GM21717 (cell line): ENCODE measurements around the gene FKBP1A.

ENCODE experiments used
- ATAC-seq: cut with Tn5 transposase; IDR thresholded peaks from one replicate; pipeline ENCODE4 v1.9.1; 2021; ENCODE audit warnings: mild to moderate bottlenecking, moderate library complexity; ENCODE audit not compliant: unreplicated experiment

The FKBP1A gene

DNA sequence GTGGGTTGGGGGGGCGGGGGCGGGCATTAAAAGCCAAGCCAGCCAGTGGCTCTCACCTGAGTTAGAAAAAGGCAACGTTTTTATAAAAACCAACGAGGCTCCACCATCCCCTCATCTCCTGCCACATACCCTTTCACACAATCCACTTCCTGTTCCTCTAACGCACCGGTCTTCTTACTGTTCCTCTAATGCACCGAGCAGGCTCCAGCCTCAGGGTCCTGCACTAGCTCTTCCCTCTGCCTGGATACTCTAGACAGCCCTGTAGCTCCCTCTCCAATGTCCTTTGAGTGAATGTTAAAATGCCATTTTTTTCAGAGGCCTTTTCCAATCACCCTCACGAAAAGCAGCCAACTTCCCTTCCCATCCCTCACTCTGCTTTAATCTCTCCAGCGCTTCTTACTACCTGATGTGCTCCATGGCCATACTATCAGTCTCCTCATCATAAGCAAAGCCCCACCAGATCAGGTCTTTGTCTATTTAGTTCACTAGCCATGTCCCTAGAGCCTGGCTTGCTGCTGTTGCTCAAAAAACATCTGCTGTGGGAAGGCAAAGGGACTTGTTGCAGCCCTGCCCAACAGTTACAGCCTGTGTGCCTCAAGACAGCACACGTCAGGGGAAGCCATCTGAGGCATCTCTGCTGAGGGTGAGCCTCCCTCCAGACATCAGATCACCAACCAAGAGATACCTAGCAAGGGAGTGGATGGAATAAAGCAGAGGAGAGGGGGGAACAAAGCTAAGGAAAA is 3.9 kb downstream of the FKBP1A start:
- no peak for ATAC-seq

DNA sequence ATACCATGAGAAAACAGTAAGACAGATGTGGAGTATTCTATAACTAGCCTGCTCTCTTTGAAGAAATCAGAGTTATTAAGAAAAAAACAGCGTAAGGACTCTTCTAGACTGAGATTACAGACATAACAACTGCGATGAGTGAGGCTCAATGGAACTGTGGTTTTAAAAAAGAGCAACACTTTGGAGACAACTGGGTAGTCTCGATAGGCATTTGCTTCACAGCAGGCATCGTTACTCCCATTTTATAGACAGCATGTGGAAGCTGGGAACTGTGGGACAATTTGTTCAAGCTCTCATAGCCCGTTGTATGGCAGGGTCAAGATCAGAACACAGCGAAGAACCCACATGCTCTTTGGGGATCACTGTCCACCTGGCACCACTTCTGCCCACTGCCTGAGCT is 4.6 kb downstream of the FKBP1A start:
- ATAC-seq = no peak

DNA sequence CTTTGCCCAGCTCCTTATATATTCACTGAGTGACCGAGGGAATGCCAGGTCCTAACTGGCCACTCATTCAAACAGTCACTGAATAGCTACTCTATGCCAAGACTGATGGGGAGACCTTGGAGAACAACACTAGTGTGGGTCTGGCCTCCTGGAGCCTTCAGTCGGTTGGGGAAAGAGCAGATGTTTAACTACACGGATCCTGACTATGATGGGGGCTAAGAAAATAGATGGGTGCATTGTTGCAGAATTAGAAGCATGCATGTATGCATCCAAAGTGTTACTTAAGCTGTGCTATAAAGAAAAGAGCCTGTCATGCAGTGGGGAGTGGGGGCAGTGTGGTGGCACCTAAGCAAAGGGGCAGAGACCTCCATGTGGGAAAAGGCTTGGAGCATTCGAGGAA is 6.5 kb downstream of the FKBP1A start:
- ATAC-seq = no peak

- ATAC-seq = no peak
These were observed 9.0 kb downstream of the FKBP1A start for GRCh38 chr20:1383623-1384404.

DNA sequence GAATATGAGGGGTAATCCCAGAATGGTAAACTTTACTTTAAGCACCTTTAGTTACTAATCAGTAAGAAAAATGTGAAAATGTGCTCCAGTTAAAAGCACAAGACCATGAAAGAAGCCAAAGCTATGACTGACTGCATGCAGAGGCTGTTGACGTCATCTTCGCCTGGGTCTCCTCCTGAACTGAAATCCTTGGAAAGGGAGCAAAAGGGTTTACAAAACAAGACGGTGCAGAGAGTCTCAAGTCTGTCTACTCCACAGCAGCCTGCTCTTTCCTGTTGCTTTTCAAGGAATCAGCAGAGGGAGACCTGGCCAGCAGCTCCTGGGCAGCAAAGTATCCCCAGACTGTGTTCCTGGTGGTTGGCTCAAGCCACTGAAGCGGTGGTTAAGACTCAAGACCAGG is 10.2 kb downstream of the FKBP1A start:
- no peak for ATAC-seq

DNA sequence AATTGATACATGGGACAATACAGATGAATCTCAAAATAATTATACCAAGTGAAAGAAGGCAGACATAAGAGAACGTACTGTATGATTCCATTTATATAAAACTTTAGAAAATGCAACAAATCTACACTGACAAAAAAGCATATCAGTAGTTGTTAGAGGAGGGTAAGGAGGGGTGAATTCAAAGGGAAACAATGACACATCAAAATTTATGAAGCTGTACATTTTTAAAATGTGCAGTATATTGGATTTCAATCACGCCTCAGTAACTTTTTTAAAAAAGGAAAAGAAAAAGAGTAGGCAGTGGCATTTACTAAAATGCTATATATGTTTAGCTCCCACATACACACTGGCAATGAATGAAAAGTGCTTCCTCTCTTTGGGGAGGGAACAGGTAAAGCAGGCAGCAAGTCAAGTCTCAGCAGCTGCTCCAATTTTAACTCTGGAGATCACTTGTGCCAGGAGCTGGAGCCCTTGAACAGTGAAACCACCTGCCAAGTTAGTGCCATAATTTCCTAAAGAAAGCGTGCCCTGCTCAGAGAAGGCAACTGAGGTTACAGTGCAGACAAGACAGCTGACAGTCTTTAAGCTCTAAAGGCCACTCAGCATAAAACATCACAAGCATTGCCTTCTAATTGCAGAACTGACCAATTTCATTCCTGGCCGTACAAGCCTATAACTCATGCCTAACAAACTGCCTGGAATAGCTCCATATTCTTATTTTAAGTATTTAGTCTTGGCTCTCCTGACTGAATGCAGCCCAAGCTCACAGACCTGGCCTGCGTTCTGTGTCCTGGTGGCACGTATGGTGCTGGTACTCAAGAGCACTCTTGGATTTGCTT is 10.9 kb downstream of the FKBP1A start:
- ATAC-seq = no peak

DNA sequence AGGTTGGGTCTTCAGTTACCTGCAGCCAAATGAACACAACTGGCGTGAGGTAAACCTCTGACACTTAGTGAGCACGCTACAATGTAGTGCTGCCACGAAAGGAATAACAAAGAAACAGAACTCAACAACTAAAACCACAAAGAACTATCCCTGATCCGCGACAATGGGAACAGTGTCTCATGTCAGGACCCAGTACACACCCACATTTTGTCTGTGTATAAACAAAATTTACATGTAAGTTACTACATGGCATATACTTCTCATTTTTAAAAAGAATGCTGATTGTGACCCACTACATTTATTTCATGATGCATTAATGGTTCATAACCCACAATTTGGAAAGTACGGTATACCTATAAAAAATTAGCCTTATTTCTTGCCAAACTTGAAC is 14.1 kb downstream of the FKBP1A start:
- ATAC-seq = no peak

DNA sequence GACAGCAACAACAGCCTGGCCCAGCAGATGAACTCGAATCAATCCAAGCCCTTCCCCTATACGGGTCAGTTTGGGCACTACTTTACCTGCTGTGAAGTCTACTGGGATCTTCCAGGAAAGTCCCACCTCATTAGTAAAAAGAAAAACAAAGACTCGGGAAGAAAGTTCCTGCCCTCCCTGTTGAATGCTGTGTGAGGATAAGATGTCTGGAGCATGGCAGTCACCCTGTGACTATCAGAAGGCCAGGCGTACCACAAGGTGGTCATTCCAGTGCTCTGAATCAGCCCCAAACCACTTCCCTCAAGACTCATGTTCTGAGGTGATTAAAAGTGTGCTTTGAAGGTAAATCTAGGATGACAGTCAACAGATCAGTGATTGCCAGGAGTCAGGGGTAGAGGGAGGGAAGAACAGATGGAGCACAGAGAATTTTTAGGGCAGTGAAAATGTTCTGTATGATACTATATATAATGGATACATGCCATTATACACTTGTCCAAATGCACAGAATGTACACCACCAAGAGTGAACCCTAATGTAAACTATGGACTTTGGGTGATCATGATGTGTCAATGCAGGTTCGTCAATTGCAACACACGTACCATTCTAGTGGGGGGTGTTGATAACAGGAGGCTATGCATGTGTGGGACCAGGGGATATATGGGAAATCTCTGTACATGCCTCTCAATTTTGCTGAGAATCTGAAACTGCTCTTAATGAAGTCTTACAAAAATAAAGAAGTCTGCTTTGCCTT is 14.7 kb downstream of the FKBP1A start:
- ATAC-seq = no peak

GRCh38 chr20:1377341-1377871 is 15.4 kb downstream of the FKBP1A start:
- no peak for ATAC-seq

GRCh38 chr20:1376408-1377270 is 16.2 kb downstream of the FKBP1A start:
- ATAC-seq = no peak

- ATAC-seq = no peak
These were observed 16.8 kb downstream of the FKBP1A start for GRCh38 chr20:1376007-1376406.

DNA sequence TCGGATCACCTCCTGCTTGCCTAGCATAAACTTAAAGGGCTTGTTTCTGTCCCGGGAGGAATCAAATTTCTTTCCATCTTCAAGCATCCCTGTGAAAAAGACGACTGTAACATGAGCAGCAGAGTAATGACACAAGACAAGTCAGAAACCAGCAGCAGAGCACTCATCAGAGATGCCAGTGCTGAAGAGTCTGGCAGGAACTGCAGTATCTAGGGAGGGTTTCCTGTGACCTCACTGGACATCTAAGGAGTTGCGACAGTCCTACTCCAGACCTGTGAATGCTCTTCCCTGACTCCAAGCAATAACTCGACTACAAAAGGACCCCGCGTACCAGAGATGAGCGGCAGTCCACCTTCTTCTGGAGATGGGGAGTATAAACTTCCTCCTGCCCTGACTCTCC is 17.3 kb downstream of the FKBP1A start:
- ATAC-seq = no peak

GRCh38 chr20:1374246-1374645 is 18.6 kb downstream of the FKBP1A start:
- no peak for ATAC-seq

- ATAC-seq = no peak
These were observed 19.2 kb downstream of the FKBP1A start for GRCh38 chr20:1373614-1374013.

- ATAC-seq = no peak
These were observed 19.8 kb downstream of the FKBP1A start for GRCh38 chr20:1373036-1373435.

GRCh38 chr20:1371830-1372539 is 20.9 kb downstream of the FKBP1A start:
- no peak for ATAC-seq

- ATAC-seq = no peak
These were observed 21.6 kb downstream of the FKBP1A start for GRCh38 chr20:1371202-1371782.

- ATAC-seq = no peak
These were observed 22.2 kb downstream of the FKBP1A start for GRCh38 chr20:1370548-1371110.
